ENCODE results near the gene DSCAML1.

Gene DSCAML1

DNA sequence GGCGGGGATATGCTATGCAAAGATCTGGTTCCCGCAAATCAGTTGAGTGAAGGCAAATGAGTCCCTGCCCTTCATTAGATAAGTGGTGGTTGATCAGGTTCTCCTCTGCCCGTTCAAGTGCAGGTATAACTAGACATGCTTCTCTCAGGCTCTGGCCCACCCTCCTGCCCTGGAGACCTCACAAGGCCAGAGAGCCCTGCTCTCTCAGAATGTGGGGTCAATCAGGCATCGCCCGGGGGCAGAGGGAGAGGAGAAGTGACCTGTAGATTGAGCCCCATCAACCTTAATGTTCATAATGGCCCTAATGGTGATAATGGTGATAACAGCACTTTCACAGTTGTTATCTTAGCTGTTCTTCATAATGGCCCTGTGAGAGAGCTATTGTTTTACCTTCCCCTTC, 224.3 kb downstream of the DSCAML1 start:
- no peak for DNase-seq

GRCh38 chr11:117572129-117572528, 224.9 kb downstream of the DSCAML1 start:
- DNase-seq, result no peak

- DNase-seq, result no peak
These were observed 226.3 kb downstream of the DSCAML1 start for GRCh38 chr11:117570701-117571100.

DNA sequence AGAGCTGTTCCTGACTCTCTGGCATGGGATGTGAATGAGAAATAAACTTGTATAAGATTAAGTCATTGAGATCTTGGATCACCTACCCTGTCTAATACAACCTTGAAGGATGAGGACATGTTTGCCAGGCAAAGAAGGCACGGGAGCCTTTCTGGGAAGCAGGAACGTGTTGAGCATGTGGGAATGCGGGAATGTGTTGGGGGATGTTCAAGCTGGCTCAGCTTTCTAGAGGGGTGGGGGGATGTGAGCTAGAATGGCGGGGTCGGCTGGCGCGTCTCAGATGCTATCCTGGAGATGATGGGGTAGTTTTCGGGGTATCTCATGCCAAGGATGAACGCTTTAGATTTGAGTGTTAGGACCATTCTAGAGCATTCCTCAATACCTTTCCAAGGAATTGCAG, 227.1 kb downstream of the DSCAML1 start:
- DNase-seq, result no peak

DNA sequence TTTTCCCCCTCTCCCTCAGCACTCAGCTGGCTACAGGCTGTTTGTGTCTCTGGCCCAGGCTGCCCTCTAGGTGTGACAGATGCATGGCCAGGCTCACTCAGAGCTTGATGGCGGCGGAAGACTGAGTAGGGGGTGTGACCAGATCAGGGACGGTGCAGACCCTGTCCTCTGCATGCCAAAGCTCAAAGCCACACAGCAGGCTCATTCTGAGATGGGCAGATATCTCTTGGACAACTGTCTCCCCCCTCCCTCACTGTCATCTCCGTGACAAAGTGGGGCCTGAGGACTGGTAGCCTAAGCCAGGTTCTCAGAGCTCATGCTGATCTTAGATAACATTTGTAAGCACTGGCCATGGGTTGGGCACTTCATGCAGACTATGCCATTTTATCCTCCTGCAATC, 231.3 kb downstream of the DSCAML1 start:
- no peak for DNase-seq

GRCh38 chr11:117564321-117564720, 232.7 kb downstream of the DSCAML1 start:
- DNase-seq, result no peak

DNA sequence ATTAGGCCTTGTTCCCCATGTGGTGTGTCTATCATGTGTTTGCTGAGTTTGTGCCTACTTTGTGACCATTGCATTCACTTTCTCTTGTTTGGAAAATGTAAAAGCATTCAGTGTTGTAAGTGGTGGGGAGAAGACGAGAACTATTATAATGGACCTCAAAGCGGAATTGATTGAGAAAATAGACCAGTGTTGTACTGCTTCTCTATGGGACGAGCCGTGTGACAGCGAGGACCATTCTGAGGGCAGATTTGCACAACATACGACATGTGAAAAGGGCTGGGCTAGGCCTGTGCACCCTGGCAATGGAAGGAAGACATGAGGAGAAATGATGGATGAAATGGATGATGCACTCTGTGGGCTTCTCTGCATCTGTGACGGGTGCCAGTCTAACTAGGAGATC, 233.5 kb downstream of the DSCAML1 start:
- DNase-seq, result no peak

DNA sequence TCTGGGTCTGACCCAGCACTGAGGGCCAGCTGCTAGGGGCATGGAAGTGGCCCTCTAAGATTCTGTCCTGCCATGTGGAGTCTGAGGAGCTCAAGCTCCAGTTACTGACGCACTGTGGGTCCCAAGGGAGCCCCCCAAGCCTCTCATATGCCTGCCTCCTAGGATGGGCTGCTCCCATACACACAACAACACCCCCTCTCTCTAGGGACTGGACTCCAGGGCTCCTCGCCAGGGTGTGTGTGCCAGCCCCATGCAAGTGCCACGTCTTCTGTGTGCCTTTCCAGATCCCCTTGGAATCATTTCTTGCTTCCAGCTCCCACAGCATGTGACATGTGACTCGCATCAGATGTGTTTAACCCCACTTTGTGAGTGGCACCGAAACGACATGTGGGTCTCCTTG, 234.9 kb downstream of the DSCAML1 start:
- DNase-seq, result no peak

- DNase-seq, result no peak
These were observed 236.1 kb downstream of the DSCAML1 start for GRCh38 chr11:117560780-117561530.

GRCh38 chr11:117559698-117560097, 237.3 kb downstream of the DSCAML1 start:
- no peak for DNase-seq

DNA sequence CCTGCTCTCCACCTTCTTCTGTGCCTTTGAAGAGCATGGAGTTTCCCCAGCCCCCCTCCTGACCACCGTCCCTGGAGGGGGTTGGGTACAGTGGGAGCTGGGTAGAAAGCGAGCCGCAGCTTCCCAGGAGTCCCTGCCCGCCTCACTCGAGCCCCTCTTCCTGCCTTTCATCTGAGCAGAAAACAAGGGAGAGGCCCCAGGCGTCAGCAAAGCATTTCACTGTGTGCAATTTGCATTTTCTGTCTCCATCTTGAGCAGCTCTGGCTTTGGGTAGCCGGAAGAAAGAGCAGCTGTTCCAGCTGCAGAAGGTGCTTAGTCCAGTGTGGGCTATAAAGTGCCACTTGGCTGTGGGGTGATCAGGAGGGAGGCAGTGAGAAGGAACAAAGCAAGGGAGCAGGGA, 239.7 kb downstream of the DSCAML1 start:
- no peak for DNase-seq

DNA sequence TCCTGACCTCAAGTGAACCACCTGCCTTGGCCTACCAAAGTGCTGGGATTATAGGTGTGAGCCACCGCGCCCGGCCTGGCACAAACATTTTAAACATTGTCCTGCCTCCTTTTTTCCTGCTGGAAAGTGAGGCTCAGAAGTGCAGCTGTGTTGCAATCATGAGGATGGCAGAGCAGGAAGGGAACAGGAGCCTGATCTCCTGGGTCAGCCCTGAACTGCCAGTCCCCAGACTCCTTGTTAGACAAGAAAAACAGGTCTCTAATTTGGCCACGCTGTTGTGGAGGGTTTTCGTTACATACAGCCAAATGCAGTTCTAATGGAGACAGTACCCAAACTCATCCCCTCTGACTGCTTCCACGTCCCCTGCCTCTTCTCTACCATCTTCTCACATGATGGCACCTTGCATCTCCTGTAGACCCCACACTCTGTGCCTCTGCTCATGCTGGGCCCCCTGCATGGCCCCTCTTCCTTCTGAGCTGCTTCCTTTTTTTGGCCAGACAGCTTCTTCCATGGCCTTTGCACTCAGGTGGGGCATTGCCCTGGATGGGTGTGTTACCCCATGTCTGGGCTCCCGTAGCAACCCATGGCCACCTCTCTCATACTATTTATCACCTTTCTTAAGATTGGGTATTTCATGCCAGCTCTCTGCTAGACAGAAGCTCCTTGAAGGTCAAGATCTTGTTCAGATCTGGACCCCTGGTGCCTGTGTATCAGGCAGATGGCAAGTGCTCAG, 242.2 kb downstream of the DSCAML1 start:
- no peak for DNase-seq

DNA sequence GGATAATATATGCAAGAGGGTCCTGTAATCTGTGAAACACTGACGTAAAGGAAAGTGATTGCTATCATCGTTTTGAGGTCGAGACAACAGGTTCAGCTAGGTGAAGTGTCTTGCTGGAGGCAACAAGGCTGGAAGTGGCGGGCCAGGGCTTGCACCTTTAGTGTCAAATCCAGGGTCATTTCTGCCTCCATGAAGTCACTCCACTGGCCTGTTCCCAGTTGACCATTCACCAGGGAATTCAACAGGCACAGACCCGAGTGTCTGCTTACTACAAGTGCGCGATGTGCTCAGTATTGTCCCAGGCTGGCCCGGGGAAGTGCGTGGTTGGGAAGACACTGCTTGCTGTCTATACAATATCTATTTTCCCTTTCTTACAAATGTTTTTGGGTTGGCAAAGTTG, 244.4 kb downstream of the DSCAML1 start:
- DNase-seq, result no peak

GRCh38 chr11:117551761-117552343, 245.2 kb downstream of the DSCAML1 start:
- no peak for DNase-seq

DNA sequence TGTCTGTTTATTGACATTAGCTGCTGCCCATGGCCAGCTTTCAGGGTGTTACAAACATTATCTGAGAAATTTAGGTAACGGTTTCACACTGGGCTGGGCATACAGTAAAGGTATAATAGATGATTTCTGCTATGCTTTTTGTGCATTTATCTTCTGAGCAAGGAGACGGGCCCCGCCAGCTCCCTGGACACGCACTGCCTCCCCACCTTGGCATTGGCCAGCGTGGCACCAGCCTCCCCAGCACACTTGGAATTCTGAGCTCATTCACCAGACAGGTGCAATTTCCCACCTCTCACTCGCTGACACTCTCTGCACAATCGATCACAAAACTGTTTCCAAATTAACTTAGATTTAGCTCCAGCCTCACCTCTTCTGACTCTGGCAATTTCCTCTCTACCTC, 246.6 kb downstream of the DSCAML1 start:
- DNase-seq, result no peak

- DNase-seq, result no peak
These were observed 247.6 kb downstream of the DSCAML1 start for GRCh38 chr11:117549417-117549816.

DNA sequence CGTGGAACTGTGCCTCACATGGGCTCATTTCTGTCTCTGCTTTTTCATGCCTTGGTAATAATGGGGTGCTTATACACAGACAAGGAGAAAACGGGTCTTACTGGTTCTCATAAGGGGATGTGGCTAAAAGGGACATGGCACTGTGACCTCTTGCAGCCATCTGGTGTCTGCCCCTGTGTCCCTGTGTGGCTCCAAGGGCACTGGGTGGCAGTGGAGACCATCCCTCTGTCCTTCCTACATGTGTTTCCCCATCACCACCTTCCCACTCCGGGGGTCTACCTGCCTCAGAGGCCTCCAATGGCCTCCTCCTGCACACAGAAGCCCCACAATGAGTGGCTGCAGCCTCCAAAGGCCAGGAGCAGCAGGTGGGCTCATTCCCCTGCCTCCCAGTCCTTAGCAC, 248.1 kb downstream of the DSCAML1 start:
- DNase-seq, result no peak

DNA sequence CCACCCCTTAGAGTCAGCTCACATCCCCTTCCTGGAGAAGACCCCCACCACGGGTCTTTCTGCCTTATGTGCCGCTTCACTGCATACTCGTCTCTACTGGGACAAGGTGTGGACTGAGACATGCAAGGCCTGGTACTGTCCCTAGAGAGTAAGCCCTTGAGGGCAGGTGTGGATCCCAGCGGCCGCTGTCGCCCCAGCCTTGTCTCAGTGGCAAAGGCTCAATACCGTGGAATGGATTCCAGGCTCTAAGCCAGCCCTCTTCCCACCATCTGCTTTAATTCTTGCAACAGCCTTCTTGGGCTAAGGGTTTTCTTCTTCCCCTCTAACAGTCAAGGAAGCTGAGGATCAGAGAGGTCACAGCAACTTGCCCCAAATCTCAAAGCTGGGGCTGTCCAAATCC, 249.1 kb downstream of the DSCAML1 start:
- DNase-seq, result no peak

GRCh38 chr11:117547195-117547850, 249.7 kb downstream of the DSCAML1 start:
- no peak for DNase-seq

DNA sequence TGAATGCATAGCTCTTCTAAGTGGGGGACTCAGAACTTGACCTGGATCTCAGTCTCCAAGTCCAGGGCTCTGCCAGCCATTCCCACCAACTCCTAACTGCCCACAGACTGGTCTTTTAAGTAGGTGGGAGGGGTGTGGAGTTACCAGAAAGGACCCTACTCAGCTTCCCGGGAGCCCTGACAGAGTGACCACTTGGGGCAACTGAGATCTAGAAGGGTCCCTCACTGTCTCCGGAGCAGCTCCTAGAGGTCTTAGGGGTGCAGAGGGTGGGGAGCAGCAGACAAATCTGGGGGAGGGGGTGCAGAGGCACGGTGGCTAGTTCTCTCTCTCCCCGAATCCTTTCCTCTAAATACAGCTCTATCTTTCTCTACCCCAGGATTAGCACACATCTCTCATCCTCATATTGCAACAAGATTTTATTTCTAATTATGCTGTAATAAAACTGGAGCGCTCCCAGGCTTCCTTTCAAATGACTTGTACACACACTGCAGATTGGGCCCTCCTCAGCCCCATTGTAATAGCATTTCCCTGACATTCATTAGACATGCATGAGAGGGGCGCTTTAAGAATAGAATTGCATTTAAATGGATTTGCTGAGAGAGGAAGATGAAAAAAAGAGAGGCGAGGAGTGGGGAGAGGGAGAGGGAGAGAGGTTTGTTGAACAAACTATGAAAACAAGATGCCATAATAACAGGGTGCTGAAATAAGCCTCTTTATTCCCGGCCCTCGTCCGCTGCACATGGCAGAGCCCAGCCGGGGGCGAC, 250.4 kb downstream of the DSCAML1 start:
- no peak for DNase-seq

GRCh38 chr11:117545706-117546105, 251.3 kb downstream of the DSCAML1 start:
- DNase-seq, result no peak

DNA sequence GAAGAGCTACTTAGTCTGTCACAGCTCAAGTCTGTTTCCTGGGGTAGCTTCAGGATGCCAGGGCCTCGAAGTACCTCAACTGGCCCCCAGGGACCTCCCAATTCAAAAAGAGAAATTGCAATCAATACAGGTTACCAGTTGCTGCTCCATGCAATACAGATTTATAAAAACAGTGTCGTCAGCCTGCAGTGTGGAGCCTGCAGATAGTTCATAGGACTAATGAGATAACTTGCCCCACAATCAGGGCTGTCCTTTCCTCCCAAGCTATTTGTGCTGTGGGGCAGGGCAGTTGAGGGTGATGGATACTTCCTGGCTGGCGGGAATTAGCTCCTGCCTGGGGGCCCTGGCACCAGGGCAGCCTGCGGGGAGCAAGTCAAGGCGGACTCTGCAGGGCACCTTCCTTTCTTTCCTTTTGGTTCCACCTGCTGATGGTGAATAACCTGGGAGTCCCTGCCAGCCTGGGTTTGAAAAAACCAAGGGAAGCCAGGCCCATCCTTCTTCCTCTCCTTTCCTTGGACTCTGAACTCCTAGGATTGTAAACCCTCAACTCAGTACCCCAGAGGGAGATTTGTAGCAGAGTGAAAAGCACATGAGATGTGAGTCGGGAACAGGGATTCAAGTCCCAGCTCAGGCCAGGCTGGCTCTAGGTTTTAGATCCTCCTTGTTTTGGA, 252.8 kb downstream of the DSCAML1 start:
- DNase-seq, result no peak

Measured in T-helper 9 cell (primary cell).